Medulla oblongata (tissue), 1 donor: ENCODE data around the gene PRSS50.

ENCODE experiments used
- DNase-seq: peaks from one replicate; pipeline ENCODE4 v3.0.0-alpha.2; 2015; ENCODE audit errors: extremely low spot score

Gene PRSS50

GRCh38 chr3:46670000-46670890, 47.4 kb downstream of the PRSS50 start:
- DNase-seq = no peak

GRCh38 chr3:46669191-46669999, 48.3 kb downstream of the PRSS50 start:
- DNase-seq = no peak

GRCh38 chr3:46668591-46668990, 49.1 kb downstream of the PRSS50 start:
- no peak for DNase-seq

GRCh38 chr3:46668116-46668515, 49.6 kb downstream of the PRSS50 start:
- DNase-seq = no peak

- DNase-seq = no peak
Observed at GRCh38 chr3:46667657-46668056, 50.0 kb downstream of the PRSS50 start.

- DNase-seq = no peak
Observed at GRCh38 chr3:46667061-46667621, 50.5 kb downstream of the PRSS50 start.

GRCh38 chr3:46666453-46666845, 51.2 kb downstream of the PRSS50 start:
- no peak for DNase-seq

GRCh38 chr3:46665763-46666452, 51.8 kb downstream of the PRSS50 start:
- no peak for DNase-seq

- DNase-seq = no peak
Observed at GRCh38 chr3:46664971-46665762, 52.5 kb downstream of the PRSS50 start.

- DNase-seq = no peak
Observed at GRCh38 chr3:46664188-46664970, 53.3 kb downstream of the PRSS50 start.

- DNase-seq = no peak
Observed at GRCh38 chr3:46663591-46664135, 54.0 kb downstream of the PRSS50 start.

- DNase-seq = peak; percentile 50
Observed at GRCh38 chr3:46662771-46663551, 54.7 kb downstream of the PRSS50 start.
